HG03039 (cell line): Measurements from ENCODE around the gene NF1.
"Not testable (repeated sequence)": the region's sequence is repeated elsewhere in the genome, so short reads cannot be mapped to it uniquely, and the experiment has no call there.

Source experiments
- ATAC-seq: cut with Tn5 transposase; IDR thresholded peaks from one replicate; pipeline ENCODE4 v1.9.1; 2021; ENCODE audit warnings: mild to moderate bottlenecking, moderate library complexity; ENCODE audit not compliant: unreplicated experiment

NF1 gene

DNA sequence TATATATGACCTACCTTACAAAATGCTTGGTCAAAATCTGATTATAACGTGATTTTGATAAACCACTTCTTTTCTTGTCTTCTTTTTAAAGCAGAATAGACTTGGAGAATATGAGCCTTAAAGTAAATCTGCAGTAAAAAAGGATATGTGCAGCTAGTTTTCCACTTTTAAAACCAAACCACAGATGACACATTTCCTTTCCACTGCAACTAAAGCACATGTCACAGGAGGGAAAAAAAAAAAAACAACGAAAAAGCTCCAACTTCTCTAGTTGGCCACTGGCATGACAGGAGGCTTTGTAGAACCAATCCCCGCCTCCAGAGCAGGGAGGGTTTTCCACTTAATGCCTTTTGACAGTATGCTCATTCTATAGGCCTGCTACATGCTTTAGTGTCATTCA is 226.7 kb downstream of the NF1 start, which contains the start of gene EVI2A:
EVI2A (minus strand) TSS at position 142 of the 400 bp plus-strand sequence. CDS start 2,609 bp downstream, outside the sequence.
- no peak for ATAC-seq

- ATAC-seq, result no peak
Measured at GRCh38 chr17:31321966-31322365, 227.2 kb downstream of the NF1 start.

DNA sequence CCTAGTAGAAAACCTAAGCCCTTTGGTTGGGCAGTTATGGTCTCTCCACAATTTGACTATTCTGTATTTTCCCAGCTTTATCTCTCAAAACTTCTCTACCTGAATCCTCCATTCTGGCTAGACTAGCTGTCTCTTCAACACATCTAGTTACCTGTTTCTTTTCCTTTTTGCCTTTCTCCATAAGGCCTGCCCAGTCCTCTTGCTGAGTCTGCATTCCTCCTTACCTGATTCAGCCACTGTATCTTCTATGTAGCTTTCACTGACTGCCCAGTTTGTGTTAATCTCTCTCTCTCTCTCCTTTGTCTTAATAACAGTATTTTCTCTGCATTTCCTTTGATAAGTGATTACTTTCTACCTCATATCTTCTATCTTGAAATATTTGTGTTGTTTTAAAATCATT is 228.8 kb downstream of the NF1 start:
- no peak for ATAC-seq

GRCh38 chr17:31327534-31328159 is 232.9 kb downstream of the NF1 start:
- no peak for ATAC-seq

- no peak for ATAC-seq
Measured at GRCh38 chr17:31328160-31328535, 233.4 kb downstream of the NF1 start.

- ATAC-seq, result no peak
Measured at GRCh38 chr17:31329221-31329620, 234.4 kb downstream of the NF1 start.

- ATAC-seq, result no peak
Measured at GRCh38 chr17:31339906-31340661, 245.3 kb downstream of the NF1 start.

- ATAC-seq, result not testable (repeated sequence)
Measured at GRCh38 chr17:31345191-31345747, 250.5 kb downstream of the NF1 start.

- no peak for ATAC-seq
Measured at GRCh38 chr17:31349454-31349853, 254.7 kb downstream of the NF1 start.

DNA sequence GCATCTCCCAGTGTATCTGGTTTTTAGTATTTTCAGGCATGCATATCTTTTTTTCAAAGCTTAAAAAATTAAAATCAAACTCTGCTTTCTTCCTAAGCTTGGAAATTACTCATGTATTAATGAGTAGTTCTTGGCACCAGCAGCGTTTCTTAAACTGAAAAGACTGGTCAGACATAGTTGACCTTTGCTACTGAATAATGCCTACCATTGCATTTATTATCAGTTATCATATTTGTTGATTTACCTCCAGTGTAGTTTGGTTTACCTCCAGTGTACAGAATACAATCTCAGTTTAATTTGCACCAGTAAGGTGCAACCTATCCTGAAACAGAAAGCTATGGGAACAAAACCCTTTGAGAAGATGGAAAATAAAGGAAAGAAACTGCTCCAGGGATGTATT is 261.2 kb downstream of the NF1 start:
- ATAC-seq, result no peak

DNA sequence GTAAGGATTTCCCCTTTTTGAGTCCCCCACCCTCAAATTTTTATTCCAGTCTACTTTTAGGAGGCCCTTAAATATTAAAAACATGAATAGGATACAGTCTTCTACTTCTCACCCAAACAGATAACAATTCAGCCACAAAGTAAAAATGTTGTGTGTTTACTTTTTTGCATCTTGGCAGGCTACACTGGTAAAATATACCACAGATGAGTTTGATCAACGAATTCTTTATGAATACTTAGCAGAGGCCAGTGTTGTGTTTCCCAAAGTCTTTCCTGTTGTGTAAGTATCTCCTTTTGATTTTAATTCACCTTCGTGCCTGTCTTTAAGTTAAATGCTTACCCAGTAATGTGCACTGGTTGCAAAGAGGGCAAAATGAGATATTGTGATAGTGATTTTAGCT is 262.3 kb downstream of the NF1 start:
- no peak for ATAC-seq

- ATAC-seq, result no peak
Measured at GRCh38 chr17:31357839-31358394, 263.1 kb downstream of the NF1 start.

- ATAC-seq, result no peak
Measured at GRCh38 chr17:31364012-31364411, 269.2 kb downstream of the NF1 start.

DNA sequence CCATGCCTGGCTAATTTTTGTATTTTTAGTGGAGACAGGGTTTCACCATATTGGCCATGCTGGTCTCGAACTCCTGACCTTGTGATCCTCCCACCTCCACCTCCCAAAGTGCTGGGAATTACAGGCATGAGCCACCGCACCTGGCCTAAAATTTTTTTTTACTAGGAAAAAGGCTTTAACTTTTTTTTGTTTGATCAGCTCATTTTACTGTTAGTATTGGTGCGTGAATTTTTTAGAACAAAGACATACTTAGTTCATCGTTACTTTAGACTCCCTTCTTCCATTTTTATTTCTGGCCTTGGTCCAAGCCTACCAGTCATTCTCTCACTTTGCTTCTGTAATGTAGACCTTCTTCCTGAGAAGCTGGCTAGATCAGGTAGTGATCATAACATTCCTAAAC is 271.3 kb downstream of the NF1 start:
- no peak for ATAC-seq

- no peak for ATAC-seq
Measured at GRCh38 chr17:31369266-31369665, 274.5 kb downstream of the NF1 start.

DNA sequence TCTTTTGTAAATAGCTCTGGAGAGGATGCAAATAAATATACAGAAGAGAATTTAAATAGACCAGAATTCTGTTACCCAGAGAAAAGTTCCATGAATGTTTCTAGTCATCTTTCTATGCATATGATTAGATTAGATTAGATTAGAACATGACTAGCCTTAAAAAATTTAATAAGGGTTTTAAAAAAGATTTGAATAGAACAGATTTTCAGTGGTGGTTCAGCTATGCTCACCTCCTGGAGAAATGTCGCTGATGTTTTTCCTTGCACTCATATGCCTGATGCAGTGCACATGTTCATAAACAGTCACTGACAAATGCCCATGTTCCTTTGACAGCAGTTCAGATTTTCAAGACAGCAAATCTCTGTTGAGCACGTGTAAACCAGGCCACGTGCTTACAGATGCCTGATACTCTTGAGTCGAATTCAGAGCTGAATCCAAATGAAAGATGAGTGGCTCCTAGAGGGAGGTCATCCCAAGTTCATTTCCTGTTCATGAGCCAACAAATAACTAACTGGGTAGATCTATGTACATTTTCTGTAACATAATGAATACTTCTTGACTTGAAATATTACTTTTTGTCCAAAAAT is 276.8 kb downstream of the NF1 start:
- ATAC-seq, result no peak

DNA sequence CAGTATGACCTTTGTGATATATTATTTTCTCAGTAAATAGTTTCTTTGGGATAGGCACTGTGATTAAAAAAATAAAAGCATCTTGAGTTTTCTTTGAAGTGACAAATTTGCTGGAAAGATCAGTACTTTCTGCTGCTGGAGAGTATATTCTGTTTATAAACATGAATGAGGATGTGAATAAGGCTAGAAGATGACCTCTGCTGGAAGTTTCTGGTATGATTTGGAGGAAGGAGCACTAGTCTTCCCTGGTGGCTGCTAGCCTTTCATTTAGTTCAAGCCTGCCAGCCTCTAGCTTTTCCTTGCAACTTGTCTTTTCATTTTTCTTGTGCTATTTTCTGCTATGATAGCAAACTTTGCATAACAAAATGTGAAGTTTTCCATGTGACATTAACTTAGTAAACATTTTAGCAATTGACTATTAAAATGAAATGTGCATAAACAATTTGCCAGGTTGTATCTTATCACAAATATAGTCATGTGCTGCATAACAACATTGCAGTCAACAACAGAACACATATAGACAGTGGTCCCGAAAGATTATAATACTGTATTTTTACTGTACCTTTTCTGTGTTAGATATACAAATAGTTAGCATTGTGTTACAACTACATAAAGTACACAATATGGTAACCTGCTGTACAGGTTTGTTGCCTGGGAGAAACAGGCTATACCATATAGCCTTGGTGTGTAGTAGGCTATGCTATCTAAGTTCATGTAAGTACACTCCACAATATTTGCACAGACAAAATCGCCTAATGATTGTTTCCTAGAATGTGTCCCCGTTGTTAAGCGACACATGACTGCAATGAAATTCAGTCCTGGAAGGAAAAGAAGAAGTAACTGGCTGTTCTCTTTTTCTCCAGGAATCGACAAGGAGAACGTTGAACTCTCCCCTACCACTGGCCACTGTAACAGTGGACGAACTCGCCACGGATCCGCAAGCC is 278.6 kb downstream of the NF1 start:
- no peak for ATAC-seq

- no peak for ATAC-seq
Measured at GRCh38 chr17:31374094-31374447, 279.3 kb downstream of the NF1 start.

GRCh38 chr17:31374503-31374902 is 279.7 kb downstream of the NF1 start:
- ATAC-seq, result no peak

DNA sequence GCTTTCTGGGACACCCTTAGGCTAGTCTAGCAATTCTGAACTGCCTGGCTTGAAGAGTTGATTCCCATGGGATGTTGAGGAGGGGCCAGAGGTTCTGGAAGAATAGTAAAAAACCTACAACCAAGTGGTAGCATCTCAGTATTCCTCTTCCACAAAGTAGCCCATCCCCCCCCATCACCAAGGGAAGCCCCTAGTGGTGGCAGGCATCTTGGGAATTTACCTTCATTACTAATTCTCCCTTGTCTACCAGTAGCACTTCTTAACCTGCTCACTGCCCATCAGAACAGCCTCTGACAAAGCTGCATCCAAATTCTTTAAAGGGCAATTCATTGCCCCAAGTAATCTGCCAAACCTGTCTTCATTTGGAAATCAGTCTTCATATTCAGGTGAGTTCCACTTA is 283.9 kb downstream of the NF1 start:
- ATAC-seq, result no peak
